GM23248 (cell line): ENCODE measurements around the gene FAM217B. TPM values are rescaled to one million over a fixed set of nuclear protein-coding genes. Genes with fewer than 3 reads are reported as not detected.

Experiments
- DNase-seq: peaks from one replicate; pipeline ENCODE4 v3.0.0-alpha.2; 2015
- H2AFZ ChIP-seq: fragments of 200-600 bp; sonication (generic); 2 replicates; pipeline ENCODE4 v1.6.1; 2016; ENCODE audit warnings: antibody characterized with exemption
- H3F3A ChIP-seq: fragments of 200-600 bp; sonication (generic); 2 replicates; pipeline ENCODE4 v1.6.1; 2016; ENCODE audit warnings: mild to moderate bottlenecking, antibody characterized with exemption, mixed run types; ENCODE audit not compliant: insufficient read depth
- H3K27ac ChIP-seq: fragments of 200-600 bp; sonication (generic); 2 replicates; pipeline ENCODE4 v1.5.1; 2016; ENCODE audit warnings: mild to moderate bottlenecking
- H3K27me3 ChIP-seq: fragments of 200-600 bp; sonication (generic); replicated peaks from 2 replicates; pipeline ENCODE4 v1.6.1; 2016; ENCODE audit warnings: mild to moderate bottlenecking; ENCODE audit not compliant: insufficient read depth
- H3K36me3 ChIP-seq: fragments of 200-600 bp; sonication (generic); 2 replicates; pipeline ENCODE4 v1.6.1; 2016; ENCODE audit warnings: low read depth, mild to moderate bottlenecking
- H3K4me1 ChIP-seq: fragments of 200-600 bp; sonication (generic); 2 replicates; pipeline ENCODE4 v1.6.1; 2016; ENCODE audit warnings: mild to moderate bottlenecking; ENCODE audit not compliant: insufficient read depth
- H3K4me2 ChIP-seq: fragments of 200-600 bp; sonication (generic); one replicate; pipeline ENCODE4 v1.6.1; 2016; ENCODE audit warnings: mild to moderate bottlenecking; ENCODE audit not compliant: unreplicated experiment
- H3K4me3 ChIP-seq: fragments of 200-600 bp; sonication (generic); 2 replicates; pipeline ENCODE4 v1.5.1; 2016; ENCODE audit warnings: mild to moderate bottlenecking
- H3K79me2 ChIP-seq: fragments of 200-600 bp; sonication (generic); 2 replicates; pipeline ENCODE4 v1.6.1; 2016; ENCODE audit warnings: mild to moderate bottlenecking; ENCODE audit not compliant: insufficient read depth
- H3K9ac ChIP-seq: fragments of 200-600 bp; sonication (generic); 2 replicates; pipeline ENCODE4 v1.6.1; 2016; ENCODE audit warnings: mild to moderate bottlenecking
- H3K9me2 ChIP-seq: fragments of 200-600 bp; sonication (generic); 2 replicates; pipeline ENCODE4 v1.6.1; 2016; ENCODE audit warnings: mixed run types, mild to moderate bottlenecking, moderate library complexity; ENCODE audit not compliant: insufficient read depth
- H3K9me3 ChIP-seq: fragments of 200-600 bp; sonication (generic); one replicate; pipeline ENCODE4 v1.6.1; 2017; ENCODE audit warnings: low read depth
- H4K20me1 ChIP-seq: fragments of 200-600 bp; sonication (generic); 2 replicates; pipeline ENCODE4 v1.6.0; 2016; ENCODE audit not compliant: insufficient read depth
- EZH2 ChIP-seq: fragments of 200-600 bp; sonication (generic); IDR thresholded peaks from 2 replicates; pipeline ENCODE4 v1.6.1; 2018; ENCODE audit warnings: antibody characterized with exemption, mild to moderate bottlenecking; ENCODE audit not compliant: insufficient read depth, poor library complexity, severe bottlenecking
- EZH2phosphoT487 ChIP-seq: fragments of 200-600 bp; sonication (generic); IDR thresholded peaks from 2 replicates; pipeline ENCODE4 v1.6.1; 2018; ENCODE audit warnings: antibody characterized with exemption, moderate library complexity, mild to moderate bottlenecking, low read depth; ENCODE audit not compliant: insufficient read depth
- WGBS, 2 experiments: methylation state at CpG; one replicate each; pipeline ENCODE4 v1.1.6; 2015 to 2017; ENCODE audit warnings: low lambda C conversion rate in 2 of 2, low coverage in 1 of 2; ENCODE audit errors: missing lambda C conversion rate in 2 of 2; 5-methylcytosine and 5-hydroxymethylcytosine counted together
- in situ Hi-C: fragments of 300-500 bp; cut with MboI; formaldehyde crosslinking; loops from 2 replicates; pipeline ENCODE4 v1.15.0; 2020
- polyA plus RNA-seq: library from polyadenylated mRNA; unstranded; fragments of >200 nt; fragmentation: Nextera tagmentation; extraction: Ambion mirVana; gene quantifications from 2 replicates; pipeline ENCODE4 v1.2.1, GENCODE V29; 2016
- total RNA-seq: library from RNA; depleted of rRNA; stranded (reverse); fragments of >200 nt; shearing (Covaris generic); gene quantifications from 2 replicates; pipeline ENCODE4 v1.2.3, GENCODE V29; 2014

Gene FAM217B
- total and polyA plus RNA-seq, 2 experiments from 2014 or later: 2.2 to 9.5 TPM

DNA sequence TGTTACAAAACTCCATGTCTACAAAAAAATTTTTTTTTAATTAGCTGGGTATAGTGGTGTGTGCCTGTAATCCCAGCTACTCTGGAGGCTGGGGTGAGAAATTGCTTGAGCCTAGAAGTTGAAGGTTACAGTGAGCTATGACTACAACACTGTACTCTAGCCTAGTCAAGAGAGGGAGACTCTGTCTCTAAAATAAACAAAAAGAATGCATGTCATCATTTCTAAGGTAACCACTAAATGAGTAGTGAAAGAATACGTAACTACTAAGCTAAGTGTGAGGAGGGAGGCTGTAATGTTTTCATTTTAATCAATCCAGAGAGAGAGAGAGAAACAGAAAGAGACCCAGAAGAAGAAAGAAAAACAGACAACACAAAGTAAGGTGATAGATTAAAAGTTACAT is 16.7 kb upstream of the FAM217B start:
- no peak overlapping the region for H2AFZ ChIP-seq
- no peaks in the 10 kb centered on the region for H3F3A ChIP-seq
- H3K4me1 ChIP-seq: no peaks in the 10 kb centered on the region
- no peak overlapping the region for H3K4me2 ChIP-seq
- WGBS, 2 experiments: 78 to 94% methylated on average over 1 of the region's 1 CpG
- H3K27ac ChIP-seq: no peak overlapping the region
- no peaks in the 10 kb centered on the region for H3K27me3 ChIP-seq
- H3K36me3 ChIP-seq: no peaks in the 10 kb centered on the region
- no peaks in the 10 kb centered on the region for H4K20me1 ChIP-seq
- no peaks in the 10 kb centered on the region for H3K79me2 ChIP-seq
- no peak for TF ChIP-seq EZH2phosphoT487
- no peak for TF ChIP-seq EZH2
- no peaks in the 10 kb centered on the region for H3K9me2 ChIP-seq
- DNase-seq: no peak
- in situ Hi-C loops: no loop called here
- no peaks in the 10 kb centered on the region for H3K9me3 ChIP-seq
- H3K9ac ChIP-seq: no peak overlapping the region
- no peak overlapping the region for H3K4me3 ChIP-seq

DNA sequence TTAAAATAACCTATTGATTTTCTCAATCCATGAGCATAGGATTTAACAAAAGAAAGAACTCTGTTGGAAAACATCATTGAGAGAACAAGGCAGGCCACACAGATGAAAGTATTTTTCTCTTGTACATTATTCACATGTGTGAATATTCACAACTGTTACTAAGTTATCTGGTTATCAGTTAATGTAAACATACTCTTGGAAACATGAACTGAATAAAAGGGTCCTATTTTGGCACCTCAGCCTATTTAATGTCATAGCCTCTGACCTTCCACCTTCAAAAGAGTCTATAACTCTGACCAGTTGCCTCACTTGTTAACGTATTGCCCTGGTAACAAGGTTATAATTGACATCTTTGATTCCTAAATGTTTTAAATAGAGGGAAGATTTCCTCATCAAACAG is 14.8 kb upstream of the FAM217B start:
- no peak overlapping the region for H3K27ac ChIP-seq
- no peaks in the 10 kb centered on the region for H3K36me3 ChIP-seq
- no peaks in the 10 kb centered on the region for H4K20me1 ChIP-seq
- no peak overlapping the region for H2AFZ ChIP-seq
- H3K9ac ChIP-seq: no peak overlapping the region
- no peak for DNase-seq
- no peaks in the 10 kb centered on the region for H3K4me1 ChIP-seq
- H3K4me3 ChIP-seq: no peak overlapping the region
- in situ Hi-C loops: no loop called here
- TF ChIP-seq EZH2 (no peak), EZH2phosphoT487 (no peak)
- H3K79me2 ChIP-seq: no peaks in the 10 kb centered on the region
- no peaks in the 10 kb centered on the region for H3K27me3 ChIP-seq
- no peaks in the 10 kb centered on the region for H3F3A ChIP-seq
- no peak overlapping the region for H3K4me2 ChIP-seq
- 67 to 92% methylated on average over 1 of the region's 1 CpG for WGBS, 2 experiments
- H3K9me2 ChIP-seq: no peaks in the 10 kb centered on the region
- H3K9me3 ChIP-seq: no peaks in the 10 kb centered on the region

DNA sequence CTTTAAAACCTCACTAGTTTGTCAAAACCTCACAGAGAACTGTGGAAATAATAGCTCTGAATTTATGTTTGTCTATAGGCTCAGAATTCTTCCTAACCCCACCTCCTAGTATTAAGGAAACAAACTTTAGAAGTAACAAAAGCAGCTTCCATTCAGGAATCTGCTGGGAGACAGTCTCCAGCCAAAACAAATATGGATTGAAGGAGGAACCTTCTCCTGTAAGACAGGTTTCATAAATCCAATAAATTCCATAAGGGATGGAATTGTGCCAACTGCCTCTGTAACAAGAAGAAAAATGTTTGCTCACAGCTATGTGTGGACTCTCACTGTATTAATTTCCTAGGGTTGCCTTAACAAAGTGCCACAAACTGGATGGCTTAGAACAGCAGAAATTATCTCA is 14.3 kb upstream of the FAM217B start:
- in situ Hi-C loops: no loop called here
- Histone ChIP-seq H3F3A (no peaks in the 10 kb centered on the region), H3K9me3 (no peaks in the 10 kb centered on the region), H3K9me2 (no peaks in the 10 kb centered on the region), H4K20me1 (no peaks in the 10 kb centered on the region), H3K36me3 (no peaks in the 10 kb centered on the region), H3K9ac (no peak overlapping the region), H3K27me3 (no peaks in the 10 kb centered on the region), H3K79me2 (no peaks in the 10 kb centered on the region), H3K4me2 (no peak overlapping the region), H3K4me1 (no peaks in the 10 kb centered on the region), H2AFZ (no peak overlapping the region), H3K27ac (no peak overlapping the region), H3K4me3 (no peak overlapping the region)
- no peak for TF ChIP-seq EZH2phosphoT487
- no peak for TF ChIP-seq EZH2
- no peak for DNase-seq

DNA sequence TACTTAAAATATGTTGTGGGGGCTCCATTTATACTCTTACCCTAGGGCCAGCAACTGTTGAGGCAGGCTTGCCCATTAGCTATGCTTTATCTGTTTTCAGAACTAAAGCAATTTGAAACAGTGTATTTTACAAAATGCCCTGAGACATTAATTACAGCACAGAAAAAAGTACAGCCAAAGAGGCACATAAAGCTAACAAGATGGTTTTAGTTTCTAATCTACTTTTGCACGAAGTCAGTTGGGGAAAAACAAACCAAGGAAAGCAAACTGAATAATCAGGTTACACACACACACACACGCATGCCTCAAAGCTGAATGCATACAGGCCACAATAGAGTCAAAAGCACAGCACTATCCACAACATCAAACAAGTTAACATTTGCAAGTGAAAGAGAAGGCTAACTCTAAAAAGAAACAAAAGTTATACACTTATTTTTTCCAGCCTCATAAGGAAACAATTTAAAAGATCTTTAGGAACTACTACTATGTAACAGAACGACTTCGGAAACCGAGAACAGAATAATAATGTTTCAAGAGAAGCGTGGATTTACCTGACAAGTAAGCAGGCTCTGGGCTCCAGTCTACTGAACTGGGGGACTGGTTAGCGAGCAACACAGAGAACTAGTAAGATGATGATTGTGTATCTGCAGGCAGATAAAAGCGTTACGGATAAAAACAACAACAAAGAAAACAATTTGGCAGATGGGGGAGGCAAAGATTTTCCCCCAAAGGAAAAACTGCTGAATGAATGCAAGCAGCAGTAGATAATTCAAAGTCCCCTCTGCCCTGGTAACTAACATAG is 8.5 kb upstream of the FAM217B start:
- no peak for DNase-seq
- Histone ChIP-seq H3K9ac (no peak overlapping the region), H3K4me1 (peaks cover 4% of the 10 kb centered on the region), H3K4me2 (no peak overlapping the region), H3K27ac (no peak overlapping the region), H2AFZ (no peak overlapping the region), H3K79me2 (peaks cover 9% of the 10 kb centered on the region), H3K9me3 (no peaks in the 10 kb centered on the region), H3F3A (no peaks in the 10 kb centered on the region; the same call in 1 of the 2 replicates), H3K36me3 (no peaks in the 10 kb centered on the region), H4K20me1 (no peaks in the 10 kb centered on the region; the same call in 1 of the 2 replicates), H3K27me3 (no peaks in the 10 kb centered on the region), H3K9me2 (no peaks in the 10 kb centered on the region), H3K4me3 (no peak overlapping the region)
- in situ Hi-C loops: no loop called here
- TF ChIP-seq EZH2phosphoT487: no peak
- 85 to 88% methylated on average over 9 of the region's 9 CpGs for WGBS, 2 experiments
